ENCODE results near the gene SLC5A4.

The SLC5A4 gene

GRCh38 chr22:32185821-32186220, 69.3 kb downstream of the SLC5A4 start:
- H3K27ac ChIP-seq (ENCODE audit: low read depth, low read length) = no peak overlapping the region
- H4K20me1 ChIP-seq (ENCODE audit: low read depth, low read length) = no peaks in the 10 kb centered on the region
- no peaks in the 10 kb centered on the region for H3K36me3 ChIP-seq (ENCODE audit: low read length)
- no peaks in the 10 kb centered on the region for H3K9me3 ChIP-seq (ENCODE audit: insufficient read depth, low read length)
- no peak overlapping the region for H2AFZ ChIP-seq (ENCODE audit: low read depth, low read length, severe bottlenecking)
- H3K4me2 ChIP-seq (ENCODE audit: low read depth, low read length, poor library complexity, severe bottlenecking) = no peak overlapping the region
- no peak overlapping the region for H3K4me3 ChIP-seq (ENCODE audit: insufficient read depth, low read length, poor library complexity, severe bottlenecking)
- no peaks in the 10 kb centered on the region for H3K79me2 ChIP-seq (ENCODE audit: insufficient read depth, low read length)
- H3K27me3 ChIP-seq (ENCODE audit: low read length) = no peaks in the 10 kb centered on the region
- H3K9ac ChIP-seq (ENCODE audit: low read length) = no peak overlapping the region
- no peaks in the 10 kb centered on the region for H3K9me2 ChIP-seq (replicated peaks; ENCODE audit: insufficient read depth, low read length)
- no peaks in the 10 kb centered on the region for H3F3A ChIP-seq (ENCODE audit: insufficient read depth)
- TF ChIP-seq EZH2phosphoT487 (conservative IDR thresholded peaks at IDR 0.05; ENCODE audit: low read length) = no peak

- TF ChIP-seq CTCF (IDR thresholded peaks at IDR 0.05; ENCODE audit: insufficient read depth, low read length, poor library complexity, severe bottlenecking) (no peak), EZH2phosphoT487 (conservative IDR thresholded peaks at IDR 0.05; ENCODE audit: low read length) (no peak)
- no peaks in the 10 kb centered on the region for H3K36me3 ChIP-seq (ENCODE audit: low read length)
These were observed 71.5 kb downstream of the SLC5A4 start for GRCh38 chr22:32183625-32184024.

GRCh38 chr22:32181043-32181442, 74.1 kb downstream of the SLC5A4 start:
- Histone ChIP-seq H4K20me1 (ENCODE audit: low read depth, low read length) (no peaks in the 10 kb centered on the region), H2AFZ (ENCODE audit: low read depth, low read length, severe bottlenecking) (no peak overlapping the region), H3K27ac (ENCODE audit: low read depth, low read length) (no peak overlapping the region), H3K36me3 (ENCODE audit: low read length) (no peaks in the 10 kb centered on the region), H3K79me2 (ENCODE audit: insufficient read depth, low read length) (no peaks in the 10 kb centered on the region), H3K9me2 (replicated peaks; ENCODE audit: insufficient read depth, low read length) (no peaks in the 10 kb centered on the region), H3K4me3 (ENCODE audit: insufficient read depth, low read length, poor library complexity, severe bottlenecking) (no peak overlapping the region), H3K27me3 (ENCODE audit: low read length) (no peaks in the 10 kb centered on the region), H3F3A (ENCODE audit: insufficient read depth) (no peaks in the 10 kb centered on the region), H3K9ac (ENCODE audit: low read length) (no peak overlapping the region), H3K9me3 (ENCODE audit: insufficient read depth, low read length) (no peaks in the 10 kb centered on the region), H3K4me2 (ENCODE audit: low read depth, low read length, poor library complexity, severe bottlenecking) (no peak overlapping the region)
- TF ChIP-seq EZH2phosphoT487 (conservative IDR thresholded peaks at IDR 0.05; ENCODE audit: low read length) (no peak), CTCF (IDR thresholded peaks at IDR 0.05; ENCODE audit: insufficient read depth, low read length, poor library complexity, severe bottlenecking) (no peak)

More at GRCh38 chr22:32183625-32184024, 71.5 kb downstream of the SLC5A4 start:
- H3K9ac ChIP-seq (ENCODE audit: low read length) = no peak overlapping the region
- H3F3A ChIP-seq (ENCODE audit: insufficient read depth) = no peaks in the 10 kb centered on the region
- H3K4me3 ChIP-seq (ENCODE audit: insufficient read depth, low read length, poor library complexity, severe bottlenecking) = no peak overlapping the region
- no peaks in the 10 kb centered on the region for H3K9me3 ChIP-seq (ENCODE audit: insufficient read depth, low read length)
- no peaks in the 10 kb centered on the region for H4K20me1 ChIP-seq (ENCODE audit: low read depth, low read length)
- H3K27me3 ChIP-seq (ENCODE audit: low read length) = no peaks in the 10 kb centered on the region
- H3K9me2 ChIP-seq (replicated peaks; ENCODE audit: insufficient read depth, low read length) = no peaks in the 10 kb centered on the region
- H2AFZ ChIP-seq (ENCODE audit: low read depth, low read length, severe bottlenecking) = no peak overlapping the region
- H3K27ac ChIP-seq (ENCODE audit: low read depth, low read length) = no peak overlapping the region
- no peaks in the 10 kb centered on the region for H3K79me2 ChIP-seq (ENCODE audit: insufficient read depth, low read length)
- H3K4me2 ChIP-seq (ENCODE audit: low read depth, low read length, poor library complexity, severe bottlenecking) = no peak overlapping the region

DNA sequence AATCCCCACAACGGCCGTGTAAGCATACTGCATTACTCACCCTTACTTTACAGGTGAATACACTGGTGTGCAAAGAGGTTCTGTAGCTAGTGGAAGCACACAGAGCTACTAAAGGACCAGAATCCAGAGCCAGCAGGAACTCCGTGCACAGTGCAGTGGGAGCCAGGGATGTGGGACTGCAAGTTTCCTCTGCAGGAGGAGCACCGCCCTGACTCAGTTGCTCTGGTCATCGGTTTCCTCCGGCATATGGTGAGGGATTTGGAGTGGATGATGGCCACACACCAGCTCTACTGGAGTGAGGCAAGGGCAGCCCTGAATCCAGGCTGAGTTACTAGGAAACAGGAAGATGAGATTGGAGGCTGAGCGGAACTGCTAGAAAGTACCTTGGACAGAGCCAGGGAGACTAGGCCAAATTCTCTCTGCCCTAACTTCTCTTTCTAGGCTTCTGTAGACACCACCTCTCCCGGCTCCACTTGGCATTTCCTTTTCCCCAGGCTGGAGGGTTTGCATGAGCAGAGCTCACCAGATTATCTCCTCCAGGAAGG, 77.9 kb downstream of the SLC5A4 start:
- Histone ChIP-seq H3K4me3 (ENCODE audit: insufficient read depth, low read length, poor library complexity, severe bottlenecking) (no peak overlapping the region), H3K27ac (ENCODE audit: low read depth, low read length) (no peak overlapping the region), H3K4me2 (ENCODE audit: low read depth, low read length, poor library complexity, severe bottlenecking) (no peak overlapping the region), H3K9me2 (replicated peaks; ENCODE audit: insufficient read depth, low read length) (no peaks in the 10 kb centered on the region), H3K79me2 (ENCODE audit: insufficient read depth, low read length) (no peaks in the 10 kb centered on the region), H3K36me3 (ENCODE audit: low read length) (no peaks in the 10 kb centered on the region), H3F3A (ENCODE audit: insufficient read depth) (no peaks in the 10 kb centered on the region), H3K9me3 (ENCODE audit: insufficient read depth, low read length) (no peaks in the 10 kb centered on the region), H4K20me1 (ENCODE audit: low read depth, low read length) (no peaks in the 10 kb centered on the region), H3K27me3 (ENCODE audit: low read length) (no peaks in the 10 kb centered on the region), H2AFZ (ENCODE audit: low read depth, low read length, severe bottlenecking) (no peak overlapping the region), H3K9ac (ENCODE audit: low read length) (no peak overlapping the region)
- TF ChIP-seq EZH2phosphoT487 (conservative IDR thresholded peaks at IDR 0.05; ENCODE audit: low read length) = no peak
- no peak for TF ChIP-seq CTCF (IDR thresholded peaks at IDR 0.05; ENCODE audit: insufficient read depth, low read length, poor library complexity, severe bottlenecking)

All from SU-DHL-6 (cell line).